Esophagus squamous epithelium (tissue), 4 donors: ENCODE results near the gene FARSA.
A peak's percentile ranks its signal among the peaks of the same experiment; 100 is the strongest.

Experiments
- CTCF ChIP-seq, 6 experiments: fragments of 450-650 bp in 4 of 6; fragments of 200-600 bp in 2 of 6; sonication (generic) in 2 of 6; IDR thresholded peaks; one replicate each; pipeline ENCODE4 v1.5.1; 2016 to 2019; ENCODE audit warnings: antibody characterized with exemption in 6 of 6, mild to moderate bottlenecking in 4 of 6, moderate library complexity in 4 of 6
- POLR2A ChIP-seq, 4 donors: fragments of 450-650 bp; IDR thresholded peaks; one replicate each; pipeline ENCODE4 v1.6.1; 2017; ENCODE audit warnings: antibody characterized with exemption in 4 of 4, mild to moderate bottlenecking in 4 of 4, moderate library complexity in 3 of 4

GRCh38 chr19:12884926-12885748 is 48.4 kb downstream of the FARSA start:
- TF ChIP-seq POLR2A (IDR thresholded peaks at IDR 0.05) (peak in 1 of 4 donors; percentile 41), CTCF (IDR thresholded peaks at IDR 0.05) (peak; percentile 52 to 73 (median 58))
